Liver (tissue), 3 donors: ENCODE data around the gene DPYSL4.

Experiments used
- ATF3 ChIP-seq: IDR thresholded peaks from 2 replicates; pipeline ENCODE4 v1.6.1; 2016; ENCODE audit warnings: antibody characterized with exemption
- CTCF ChIP-seq: fragments of 150-350 bp; IDR thresholded peaks from 2 replicates; pipeline ENCODE4 v1.5.1; 2017; ENCODE audit warnings: improper control_type of control experiment, low read depth, low read length; ENCODE audit not compliant: missing input control
- GABPA ChIP-seq, 2 donors: IDR thresholded peaks in 1 of 2; conservative IDR thresholded peaks in 1 of 2; 2 replicates each; pipeline ENCODE4 v1.6.1; 2016; ENCODE audit warnings: antibody characterized with exemption in 2 of 2, mild to moderate bottlenecking in 1 of 2, moderate library complexity in 1 of 2
- HNF4G ChIP-seq: IDR thresholded peaks from 2 replicates; pipeline ENCODE4 v1.6.1; 2016; ENCODE audit warnings: antibody characterized with exemption
- MAX ChIP-seq: IDR thresholded peaks from 2 replicates; pipeline ENCODE4 v1.6.1; 2016; ENCODE audit warnings: antibody characterized with exemption
- SP1 ChIP-seq: IDR thresholded peaks from 2 replicates; pipeline ENCODE4 v1.6.1; 2018; ENCODE audit warnings: antibody characterized with exemption, mild to moderate bottlenecking
- donor health status: healthy.
- donor health status: healthy.

GRCh38 chr10:132163826-132164515 lies 22.8 kb upstream of the DPYSL4 start:
- TF ChIP-seq CTCF (no peak), GABPA (IDR thresholded peaks at IDR 0.05 in 1 of 2, conservative IDR thresholded peaks at IDR 0.05 in 1 of 2) (no peak), MAX (no peak), SP1 (no peak), HNF4G (no peak), ATF3 (no peak)
